SK-N-MC (cell line): Measurements from ENCODE around the gene ZNF441.
A peak's percentile ranks its signal among the peaks of the same experiment; 100 is the strongest.

Experiments
- DNase-seq: peaks from one replicate; pipeline ENCODE4 v3.0.0-alpha.2; 2011; ENCODE audit warnings: low read depth, low spot score
- H3K27ac ChIP-seq: fragments of 200-600 bp; sonication (generic); 2 replicates; pipeline ENCODE4 v1.5.1; 2016; ENCODE audit warnings: mixed run types
- H3K36me3 ChIP-seq: fragments of 200-600 bp; sonication (generic); 2 replicates; pipeline ENCODE4 v1.6.1; 2017; ENCODE audit warnings: antibody characterized with exemption, low read length, mixed read lengths; ENCODE audit not compliant: insufficient read depth
- H3K4me3 ChIP-seq: fragments of 200-600 bp; sonication (generic); 2 replicates; pipeline ENCODE4 v1.5.1; 2016
- H3K9ac ChIP-seq: fragments of 200-600 bp; sonication (generic); 2 replicates; pipeline ENCODE4 v1.8.0; 2017; ENCODE audit warnings: mixed run types, mixed read lengths; ENCODE audit not compliant: insufficient read length
- H3K9me3 ChIP-seq: fragments of 200-600 bp; sonication (generic); 2 replicates; pipeline ENCODE4 v1.6.1; 2017; ENCODE audit warnings: low read depth, mild to moderate bottlenecking, antibody characterized with exemption, low read length, moderate library complexity, mixed read lengths
- EZH2 ChIP-seq: fragments of 200-600 bp; sonication (generic); IDR thresholded peaks from one replicate; pipeline ENCODE4 v1.6.1; 2017; ENCODE audit warnings: antibody characterized with exemption
- FOXP2 ChIP-seq: optimal IDR thresholded peaks from 2 replicates; pipeline ENCODE3; 2011; ENCODE audit warnings: mild to moderate bottlenecking, moderate library complexity; ENCODE audit not compliant: insufficient read depth; ENCODE audit errors: extremely low read length, control extremely low read depth
- POLR2AphosphoS5 ChIP-seq: IDR thresholded peaks from 2 replicates; pipeline ENCODE4 v1.6.1; 2012; ENCODE audit warnings: mild to moderate bottlenecking, low read depth, low read length, borderline replicate concordance

The ZNF441 gene

GRCh38 chr19:11766597-11767591 is at the start of gene ZNF441:
ZNF441 (plus strand) TSS chr19:11767000; CDS start chr19:11767194, 194 bp downstream.
- no peak for TF ChIP-seq FOXP2
- TF ChIP-seq POLR2AphosphoS5 = peak; percentile 68; the same call in 1 of the 2 replicates
- H3K27ac ChIP-seq = no peak within 1 kb of the TSS
- DNase-seq = peak; percentile 30
- H3K4me3 ChIP-seq = peak within 1 kb of the TSS; percentile 77
- no peaks in the 10 kb centered on the region for H3K9me3 ChIP-seq
- H3K36me3 ChIP-seq = no peaks in the 10 kb centered on the region
- peak within 1 kb of the TSS; percentile 68 for H3K9ac ChIP-seq

DNA sequence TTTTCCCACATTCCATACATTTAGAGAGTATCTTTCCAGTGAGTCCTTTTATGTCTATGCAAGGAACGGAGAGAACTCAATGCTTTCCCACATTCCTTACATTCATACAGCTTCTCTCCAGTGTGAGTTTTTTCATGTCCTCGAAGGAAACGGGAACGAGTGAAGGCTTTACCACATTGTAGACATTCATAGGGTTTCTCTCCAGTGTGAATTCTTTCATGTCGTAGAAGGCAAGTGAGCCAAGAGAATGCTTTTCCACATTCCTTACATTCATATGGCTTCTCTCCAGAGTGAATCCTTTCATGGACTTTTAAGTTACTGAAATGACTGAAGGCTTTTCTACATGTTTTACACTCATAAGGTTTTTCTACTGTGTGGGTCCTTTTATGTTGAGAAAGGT is 45.1 kb upstream of the ZNF441 start:
- no peak overlapping the region for H3K27ac ChIP-seq
- H3K9me3 ChIP-seq = peaks cover 21% of the 10 kb centered on the region
- H3K4me3 ChIP-seq = no peak overlapping the region
- H3K36me3 ChIP-seq = peaks cover 47% of the 10 kb centered on the region
- TF ChIP-seq POLR2AphosphoS5 = no peak
- no peak for TF ChIP-seq EZH2
- no peak for TF ChIP-seq FOXP2
- no peak for DNase-seq
- no peak overlapping the region for H3K9ac ChIP-seq

DNA sequence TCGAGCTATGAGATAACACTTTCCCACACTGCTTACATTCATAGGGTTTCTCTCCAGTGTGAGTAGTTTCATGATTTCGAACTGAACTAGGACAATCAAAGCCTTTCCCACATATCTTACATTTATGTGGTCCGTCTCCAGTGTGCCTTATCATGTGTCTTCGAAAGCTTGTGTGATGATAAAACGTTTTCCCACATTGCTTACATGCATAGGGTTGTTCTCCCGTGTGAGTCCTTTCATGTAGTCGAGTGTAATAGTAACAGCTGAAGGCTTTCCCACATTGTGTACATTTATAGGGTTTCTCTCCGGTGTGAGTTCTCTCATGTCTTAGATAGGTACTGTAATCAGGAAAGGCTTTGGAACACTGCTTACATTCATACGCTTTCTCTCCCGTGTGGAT is 44.4 kb upstream of the ZNF441 start:
- H3K9ac ChIP-seq = no peak overlapping the region
- H3K9me3 ChIP-seq = peaks cover 21% of the 10 kb centered on the region
- no peak overlapping the region for H3K27ac ChIP-seq
- DNase-seq = no peak
- H3K4me3 ChIP-seq = no peak overlapping the region
- no peak for TF ChIP-seq POLR2AphosphoS5
- peaks cover 47% of the 10 kb centered on the region for H3K36me3 ChIP-seq

DNA sequence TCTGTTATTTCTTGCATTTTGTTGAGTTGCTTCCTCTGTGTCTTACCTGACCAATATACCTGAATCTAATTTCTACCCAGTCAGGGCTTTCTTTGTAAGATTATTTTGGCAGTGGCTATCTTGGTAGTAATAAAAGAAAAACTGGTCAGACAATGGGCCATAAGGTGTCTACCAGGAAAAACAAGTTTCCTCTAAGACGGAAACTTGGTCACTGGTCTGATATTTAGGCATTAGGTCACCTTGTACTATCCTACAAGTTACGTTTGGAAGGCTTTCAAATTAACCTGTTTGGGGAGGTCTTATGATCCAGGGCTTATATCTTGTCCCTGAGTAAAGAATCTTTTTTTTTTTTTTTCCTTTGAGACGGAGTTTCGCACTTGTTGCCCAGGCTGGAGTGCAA is 37.2 kb upstream of the ZNF441 start:
- H3K36me3 ChIP-seq = peaks cover 15% of the 10 kb centered on the region
- H3K9ac ChIP-seq = no peak overlapping the region
- H3K4me3 ChIP-seq = no peak overlapping the region
- DNase-seq = no peak
- 0 out of 2 replicates have a peak, but pooled peaks cover 4% of the 10 kb centered on the region for H3K9me3 ChIP-seq
- H3K27ac ChIP-seq = no peak overlapping the region
- TF ChIP-seq FOXP2 (no peak), EZH2 (no peak), POLR2AphosphoS5 (no peak)

GRCh38 chr19:11735375-11735774 is 31.4 kb upstream of the ZNF441 start:
- peaks cover 4% of the 10 kb centered on the region for H3K36me3 ChIP-seq
- 0 out of 2 replicates have a peak overlapping the region, but pooled peaks have one; percentile 49 for H3K27ac ChIP-seq
- H3K9ac ChIP-seq = no peak overlapping the region
- no peak for DNase-seq
- H3K9me3 ChIP-seq = no peaks in the 10 kb centered on the region
- TF ChIP-seq FOXP2 (no peak), POLR2AphosphoS5 (no peak), EZH2 (no peak)
- no peak overlapping the region for H3K4me3 ChIP-seq

GRCh38 chr19:11736696-11737095 is 30.1 kb upstream of the ZNF441 start:
- Histone ChIP-seq H3K36me3 (no peaks in the 10 kb centered on the region), H3K9me3 (no peaks in the 10 kb centered on the region), H3K9ac (no peak overlapping the region), H3K4me3 (peak overlapping the region; percentile 36), H3K27ac (peak overlapping the region; percentile 60; the same call in 1 of the 2 replicates)
- DNase-seq = peak; percentile 81
- TF ChIP-seq FOXP2 = no peak

GRCh38 chr19:11737964-11738745 is 28.6 kb upstream of the ZNF441 start:
- no peak for DNase-seq
- H3K27ac ChIP-seq = no peak overlapping the region
- no peaks in the 10 kb centered on the region for H3K36me3 ChIP-seq
- TF ChIP-seq FOXP2 (no peak), EZH2 (no peak), POLR2AphosphoS5 (no peak)
- H3K9me3 ChIP-seq = no peaks in the 10 kb centered on the region
- peak overlapping the region; percentile 93 for H3K4me3 ChIP-seq
- H3K9ac ChIP-seq = peak overlapping the region; percentile 83

GRCh38 chr19:11738746-11739620 is 27.8 kb upstream of the ZNF441 start, which contains the start of gene ZNF823:
ZNF823 (minus strand) TSS chr19:11738946; CDS start chr19:11738819, 127 bp downstream.
- peak; percentile 86 for DNase-seq
- Histone ChIP-seq H3K36me3 (no peaks in the 10 kb centered on the region), H3K9ac (peak within 1 kb of the TSS; percentile 83), H3K9me3 (no peaks in the 10 kb centered on the region), H3K27ac (no peak within 1 kb of the TSS), H3K4me3 (peak within 1 kb of the TSS; percentile 93)
- peak; percentile 78 for TF ChIP-seq FOXP2
- peak; percentile 82 for TF ChIP-seq POLR2AphosphoS5
- no peak for TF ChIP-seq EZH2
